Glutamatergic neuron (in vitro differentiated cells): Measurements from ENCODE around the gene GLG1. TPM values are rescaled to one million over a fixed set of nuclear protein-coding genes. Genes with fewer than 3 reads are reported as not detected.
"Not testable (repeated sequence)": the region's sequence is repeated elsewhere in the genome, so short reads cannot be mapped to it uniquely, and the experiment has no call there.

Source experiments
- DNase-seq: peaks from one replicate; pipeline ENCODE4 v3.0.0; 2022
- H3K27ac Mint-ChIP-seq: one replicate; pipeline ENCODE4 v1.8.0; 2020; ENCODE audit warnings: mild to moderate bottlenecking, mixed read lengths, inconsistent platforms; ENCODE audit not compliant: unreplicated experiment
- H3K27me3 Mint-ChIP-seq: one replicate; pipeline ENCODE4 v1.8.0; 2020; ENCODE audit warnings: mild to moderate bottlenecking, moderate library complexity, mixed read lengths, inconsistent platforms; ENCODE audit not compliant: unreplicated experiment
- H3K36me3 Mint-ChIP-seq: one replicate; pipeline ENCODE4 v1.8.0; 2020; ENCODE audit warnings: mild to moderate bottlenecking, mixed read lengths, inconsistent platforms; ENCODE audit not compliant: unreplicated experiment
- H3K4me1 Mint-ChIP-seq: one replicate; pipeline ENCODE4 v1.8.0; 2020; ENCODE audit warnings: mild to moderate bottlenecking, low read depth, mixed read lengths, inconsistent platforms; ENCODE audit not compliant: unreplicated experiment
- H3K4me3 Mint-ChIP-seq: one replicate; pipeline ENCODE4 v1.8.0; 2020; ENCODE audit warnings: mild to moderate bottlenecking, mixed read lengths, inconsistent platforms; ENCODE audit not compliant: unreplicated experiment
- H3K9me3 Mint-ChIP-seq: one replicate; pipeline ENCODE4 v1.8.0; 2020; ENCODE audit warnings: mild to moderate bottlenecking, moderate library complexity, mixed read lengths, inconsistent platforms; ENCODE audit not compliant: unreplicated experiment
- total RNA-seq: library from RNA; stranded (reverse); fragmentation: NEBNext Ultra II Directional; extraction: Animal tissue kit (Norgen Biotek cat#: 25700); gene quantifications from one replicate; pipeline ENCODE4 v1.2.1, GENCODE V29; 2021; ENCODE audit not compliant: unreplicated experiment
- TF ChIP-seq, protein P1 (sequence below): fragments of 200-600 bp; sonication (generic); IDR thresholded peaks from one replicate; pipeline ENCODE4 v1.5.0; 2021; ENCODE audit not compliant: partially characterized antibody, unreplicated experiment

The GLG1 gene
- total RNA-seq, 1 donor from 2014 or later, result 143 TPM

DNA sequence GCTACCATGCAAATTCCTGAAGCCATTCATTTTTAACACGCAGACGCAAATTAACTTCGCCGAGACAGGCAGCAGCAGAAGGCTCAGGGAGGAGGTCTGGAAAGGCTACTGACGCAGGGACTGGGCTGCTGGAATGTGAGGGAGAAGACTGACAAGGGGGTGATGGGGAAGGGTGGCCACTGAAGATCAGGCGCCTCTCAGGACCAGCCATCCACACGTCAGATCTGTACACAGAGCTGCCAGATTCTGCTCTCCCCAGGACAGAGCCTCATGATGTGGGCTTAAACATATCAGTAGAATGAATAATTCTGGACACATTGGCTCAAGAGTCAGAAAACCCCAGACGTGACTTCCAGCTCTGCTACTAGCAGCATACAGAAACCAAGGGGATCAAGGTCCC lies 160.0 kb downstream of the GLG1 start:
- no peaks in the 10 kb centered on the region for H3K27me3 Mint-ChIP-seq
- no peak overlapping the region for H3K27ac Mint-ChIP-seq
- H3K36me3 Mint-ChIP-seq, result peaks cover 4% of the 10 kb centered on the region
- H3K4me1 Mint-ChIP-seq, result no peaks in the 10 kb centered on the region
- no peaks in the 10 kb centered on the region for H3K9me3 Mint-ChIP-seq
- no peak overlapping the region for H3K4me3 Mint-ChIP-seq
- TF ChIP-seq, protein P1, sequence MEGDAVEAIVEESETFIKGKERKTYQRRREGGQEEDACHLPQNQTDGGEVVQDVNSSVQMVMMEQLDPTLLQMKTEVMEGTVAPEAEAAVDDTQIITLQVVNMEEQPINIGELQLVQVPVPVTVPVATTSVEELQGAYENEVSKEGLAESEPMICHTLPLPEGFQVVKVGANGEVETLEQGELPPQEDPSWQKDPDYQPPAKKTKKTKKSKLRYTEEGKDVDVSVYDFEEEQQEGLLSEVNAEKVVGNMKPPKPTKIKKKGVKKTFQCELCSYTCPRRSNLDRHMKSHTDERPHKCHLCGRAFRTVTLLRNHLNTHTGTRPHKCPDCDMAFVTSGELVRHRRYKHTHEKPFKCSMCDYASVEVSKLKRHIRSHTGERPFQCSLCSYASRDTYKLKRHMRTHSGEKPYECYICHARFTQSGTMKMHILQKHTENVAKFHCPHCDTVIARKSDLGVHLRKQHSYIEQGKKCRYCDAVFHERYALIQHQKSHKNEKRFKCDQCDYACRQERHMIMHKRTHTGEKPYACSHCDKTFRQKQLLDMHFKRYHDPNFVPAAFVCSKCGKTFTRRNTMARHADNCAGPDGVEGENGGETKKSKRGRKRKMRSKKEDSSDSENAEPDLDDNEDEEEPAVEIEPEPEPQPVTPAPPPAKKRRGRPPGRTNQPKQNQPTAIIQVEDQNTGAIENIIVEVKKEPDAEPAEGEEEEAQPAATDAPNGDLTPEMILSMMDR, result no peak
- DNase-seq, result no peak

- H3K36me3 Mint-ChIP-seq, result not testable (repeated sequence)
These were observed 163.1 kb downstream of the GLG1 start for GRCh38 chr16:74443624-74444346.

DNA sequence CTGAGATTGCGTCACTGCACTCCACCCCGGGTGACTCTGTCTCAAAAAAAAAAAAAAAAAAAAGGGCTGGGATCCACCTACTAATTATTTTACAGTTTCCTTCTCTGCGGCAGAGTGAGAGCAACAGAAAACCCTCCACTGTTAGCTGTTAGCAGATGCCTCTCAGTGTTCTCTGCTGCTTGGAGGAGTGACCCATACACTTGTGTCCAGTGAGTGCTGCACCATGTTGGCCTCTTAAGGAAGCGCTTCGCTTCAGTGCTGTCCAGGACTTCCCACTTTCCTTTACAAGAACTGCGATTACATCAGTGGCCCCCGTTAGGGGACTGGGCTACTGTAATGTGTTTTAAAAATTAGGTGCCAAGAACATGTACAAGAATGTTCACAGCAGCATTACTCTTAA lies 167.2 kb downstream of the GLG1 start:
- Mint-ChIP-seq H3K4me1 (no peaks in the 10 kb centered on the region), H3K27me3 (peaks cover 5% of the 10 kb centered on the region), H3K36me3 (peaks cover 11% of the 10 kb centered on the region), H3K9me3 (peaks cover 5% of the 10 kb centered on the region), H3K27ac (no peak overlapping the region), H3K4me3 (no peak overlapping the region)
- TF ChIP-seq, protein P1, result no peak
- no peak for DNase-seq

More at GRCh38 chr16:74443624-74444346, 163.1 kb downstream of the GLG1 start:
- H3K9me3 Mint-ChIP-seq, H3K4me1 Mint-ChIP-seq, DNase-seq, H3K4me3 Mint-ChIP-seq, H3K27me3 Mint-ChIP-seq, H3K27ac Mint-ChIP-seq: not testable (repeated sequence)

- Mint-ChIP-seq H3K4me1 (no peaks in the 10 kb centered on the region), H3K4me3 (no peak overlapping the region), H3K36me3 (peaks cover 11% of the 10 kb centered on the region), H3K27ac (no peak overlapping the region), H3K27me3 (peaks cover 5% of the 10 kb centered on the region), H3K9me3 (peaks cover 5% of the 10 kb centered on the region)
- TF ChIP-seq, protein P1, result no peak
- DNase-seq, result no peak
These were observed 168.4 kb downstream of the GLG1 start for GRCh38 chr16:74438492-74438979.

- Mint-ChIP-seq H3K4me3 (no peak overlapping the region), H3K4me1 (no peaks in the 10 kb centered on the region), H3K27me3 (no peaks in the 10 kb centered on the region), H3K27ac (no peak overlapping the region), H3K36me3 (peaks cover 4% of the 10 kb centered on the region), H3K9me3 (no peaks in the 10 kb centered on the region)
- no peak for DNase-seq
- TF ChIP-seq, protein P1, result no peak
These were observed 175.4 kb downstream of the GLG1 start for GRCh38 chr16:74431516-74431915.
